HCT116 (cell line): ENCODE data around the gene SPINT2. TPM values are rescaled to one million over a fixed set of nuclear protein-coding genes. Genes with fewer than 3 reads are reported as not detected.

ENCODE experiments used
- ATAC-seq: fragments of 200-7000 bp; cut with Tn5 transposase; 2 replicates; pipeline ENCODE4 v1.9.1; 2020; ENCODE audit warnings: mild to moderate bottlenecking, moderate library complexity
- BruUV-seq: library from RNA; stranded (reverse); fragments of 400-500 nt; replicated peaks from 2 replicates; lab custom pipeline; 2021; lab: Mats Ljungman, UMichigan
- CTCF ChIA-PET: fragments of 300-600 bp; sonication (Branson Sonifier 250); formaldehyde crosslinking; loops from one replicate; lab custom pipeline; 2021; ENCODE audit warnings: antibody characterized with exemption; lab: Charles Lee
- POLR2A ChIA-PET: fragments of 300-600, 350-600 bp; sonication (Branson Sonifier 250); formaldehyde crosslinking; loops from one replicate; lab custom pipeline; 2021; ENCODE audit warnings: antibody characterized with exemption; lab: Charles Lee
- RAD21 ChIA-PET, 2 experiments: fragments of 300-600 bp; sonication (Branson Sonifier 250); formaldehyde crosslinking; loops; one replicate each; lab custom pipeline; 2023; ENCODE audit warnings: low total read pairs in 2 of 2; ENCODE audit not compliant: uncharacterized antibody in 2 of 2, unreplicated experiment in 2 of 2, low non-redundant PET in 1 of 2; lab: Charles Lee
- DNase-seq: peaks from one replicate; pipeline ENCODE4 v3.0.0-alpha.2; 2010; ENCODE audit warnings: low read depth, low spot score
- H2AFZ ChIP-seq: fragments of 200-600 bp; shearing (Covaris generic), sonication (generic); 2 replicates; pipeline ENCODE4 v1.6.1; 2017; ENCODE audit warnings: low read depth, mixed run types, mixed read lengths, antibody characterized with exemption, low read length; ENCODE audit not compliant: poor library complexity, severe bottlenecking
- H3K27ac ChIP-seq: 2 replicates; pipeline ENCODE4 v1.5.1; 2012; ENCODE audit warnings: low read depth, low read length
- H3K27me3 ChIP-seq: fragments of 200-600 bp; sonication (generic); 2 replicates; pipeline ENCODE4 v1.6.1; 2016; ENCODE audit warnings: mixed run types, low read length, mixed read lengths; ENCODE audit not compliant: insufficient read depth
- H3K36me3 ChIP-seq, 2 experiments: fragments of 200-500 bp in 1 of 2; fragments of 200-600 bp in 1 of 2; sonication (Bioruptor generic) in 1 of 2; sonication (generic) in 1 of 2; 2 replicates each; pipeline versions ENCODE4 v1.5.1 to v1.6.1; 2014 to 2016; ENCODE audit warnings: low read length in 2 of 2, inconsistent platforms in 1 of 2, mixed read lengths in 1 of 2, mixed run types in 1 of 2; ENCODE audit not compliant: insufficient read depth in 2 of 2, control insufficient read depth in 1 of 2
- H3K4me1 ChIP-seq, 2 experiments: fragments of 200-600 bp in 1 of 2; sonication (generic) in 1 of 2; 2 replicates each; pipeline versions ENCODE4 v1.5.1 to v1.6.1; 2012 to 2017; ENCODE audit warnings: low read length in 2 of 2, inconsistent platforms in 1 of 2, mild to moderate bottlenecking in 1 of 2, mixed read lengths in 1 of 2, mixed run types in 1 of 2, moderate library complexity in 1 of 2; ENCODE audit not compliant: insufficient read depth in 2 of 2, control insufficient read depth in 1 of 2
- H3K4me2 ChIP-seq: fragments of 200-600 bp; sonication (generic); 2 replicates; pipeline ENCODE4 v1.6.1; 2017; ENCODE audit warnings: mixed run types, low read length, mixed read lengths
- H3K4me3 ChIP-seq, 2 experiments: fragments of 200-600 bp in 1 of 2; sonication (generic) in 1 of 2; replicated peaks in 1 of 2; 2 replicates each; pipeline ENCODE4 v1.5.1; 2011 to 2016; ENCODE audit warnings: low read length in 2 of 2, control low read depth in 1 of 2, low read depth in 1 of 2, mild to moderate bottlenecking in 1 of 2, mixed read lengths in 1 of 2, mixed run types in 1 of 2
- H3K79me2 ChIP-seq: fragments of 200-600 bp; sonication (generic); 2 replicates; pipeline ENCODE4 v1.6.1; 2017; ENCODE audit warnings: mild to moderate bottlenecking, mixed run types, low read length, moderate library complexity, mixed read lengths; ENCODE audit not compliant: insufficient read depth
- H3K9ac ChIP-seq: fragments of 200-600 bp; sonication (generic); 2 replicates; pipeline ENCODE4 v1.6.1; 2016; ENCODE audit warnings: low read length, mixed read lengths
- H3K9me2 ChIP-seq: fragments of 200-600 bp; sonication (generic), shearing (Covaris generic); 2 replicates; pipeline ENCODE4 v1.6.1; 2017; ENCODE audit warnings: mixed run types, mild to moderate bottlenecking, moderate library complexity; ENCODE audit not compliant: insufficient read depth
- H3K9me3 ChIP-seq, 2 experiments: fragments of 200-500 bp in 1 of 2; fragments of 200-600 bp in 1 of 2; sonication (Bioruptor generic) in 1 of 2; sonication (generic) in 1 of 2; 2 replicates each; pipeline ENCODE4 v1.6.1; 2014 to 2017; ENCODE audit warnings: low read length in 2 of 2, mixed read lengths in 2 of 2, inconsistent platforms in 1 of 2, low read depth in 1 of 2, mild to moderate bottlenecking in 1 of 2, mixed run types in 1 of 2, moderate library complexity in 1 of 2; ENCODE audit not compliant: control insufficient read depth in 1 of 2, insufficient read depth in 1 of 2
- H4K20me1 ChIP-seq: fragments of 200-600 bp; sonication (generic), shearing (Covaris generic); 2 replicates; pipeline ENCODE4 v1.6.1; 2017; ENCODE audit warnings: mixed run types, mild to moderate bottlenecking, moderate library complexity; ENCODE audit not compliant: insufficient read depth
- EGR1 ChIP-seq: IDR thresholded peaks from 2 replicates; pipeline ENCODE4 v1.6.1; 2012; ENCODE audit warnings: low read depth
- EZH2 ChIP-seq: fragments of 200-600 bp; sonication (generic); IDR thresholded peaks from 2 replicates; pipeline ENCODE4 v1.6.1; 2017; ENCODE audit warnings: antibody characterized with exemption, mixed run types
- FOSL1 ChIP-seq: IDR thresholded peaks from 2 replicates; pipeline ENCODE4 v1.6.1; 2012; ENCODE audit warnings: low read depth
- JUND ChIP-seq: IDR thresholded peaks from 2 replicates; pipeline ENCODE4 v1.6.1; 2012
- POLR2A ChIP-seq: IDR thresholded peaks from 2 replicates; pipeline ENCODE4 v1.7.0; 2011; ENCODE audit warnings: borderline replicate concordance; ENCODE audit not compliant: insufficient read depth, insufficient read length; ENCODE audit errors: extremely low read depth
- POLR2AphosphoS5 ChIP-seq: IDR thresholded peaks from 2 replicates; pipeline ENCODE4 v1.6.1; 2011; ENCODE audit warnings: mild to moderate bottlenecking, low read depth, low read length, moderate library complexity
- SP1 ChIP-seq: IDR thresholded peaks from 2 replicates; pipeline ENCODE4 v1.6.1; 2012; ENCODE audit warnings: low read depth
- YY1 ChIP-seq: IDR thresholded peaks from 2 replicates; pipeline ENCODE4 v1.6.1; 2011; ENCODE audit warnings: low read length, low read depth, moderate library complexity, mild to moderate bottlenecking; ENCODE audit not compliant: insufficient replicate concordance; ENCODE audit errors: extremely low read depth
- intact Hi-C: fragments of 100-400 bp; cut with micrococcal nuclease; formaldehyde crosslinking; loops from 2 replicates; pipeline ENCODE4 v1.10.0; 2022
- total RNA-seq: library from RNA; stranded (reverse); gene quantifications from one replicate; pipeline ENCODE4 v1.2.1, GENCODE V29; 2021; ENCODE audit not compliant: unreplicated experiment
- TF ChIP-seq, protein P1 (sequence below): IDR thresholded peaks from 2 replicates; pipeline ENCODE4 v1.6.1; 2012
- TF ChIP-seq, protein P2 (sequence below): IDR thresholded peaks from 2 replicates; pipeline ENCODE4 v1.6.1; 2012; ENCODE audit warnings: low read depth

SPINT2 gene
- total RNA-seq, 1 experiment from 2014 or later: 500 TPM

DNA sequence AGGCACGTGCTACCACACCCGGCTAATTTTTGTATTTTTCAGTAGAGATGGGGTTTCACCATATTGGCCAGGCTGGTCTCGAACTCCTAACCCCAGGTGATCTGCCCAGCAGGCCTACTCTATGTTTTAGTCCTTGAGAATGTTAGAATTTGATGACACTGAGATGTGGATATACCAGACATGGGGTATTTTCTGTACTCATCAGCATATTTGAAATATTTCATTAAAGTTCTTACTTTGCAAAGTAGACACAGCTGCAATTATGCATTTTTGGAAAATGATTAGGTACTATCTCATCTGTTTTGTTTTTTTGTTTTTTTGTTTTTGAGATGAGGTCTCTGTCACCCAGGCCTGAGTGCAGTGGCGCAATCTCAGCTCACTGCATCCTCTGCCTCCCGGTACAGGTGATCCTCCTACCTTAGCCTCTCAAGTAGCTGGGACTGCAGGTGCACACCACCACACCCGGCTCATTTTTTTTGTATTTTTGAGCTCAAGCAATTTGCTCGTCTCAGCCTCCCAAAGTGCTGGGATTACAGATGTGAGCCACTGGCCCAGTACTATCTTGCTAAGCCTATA is 12.7 kb downstream of the SPINT2 start:
- no peak for DNase-seq
- BruUV-seq: no TSS peak
- no peak for ATAC-seq
- Histone ChIP-seq H3K4me1 (peaks cover 7 to 32% of the 10 kb centered on the region in 2 experiments; a peak in 3 of 4 replicates), H3K4me3 (no peak overlapping the region), H2AFZ (no peak overlapping the region), H3K27me3 (no peaks in the 10 kb centered on the region), H4K20me1 (peaks cover 15% of the 10 kb centered on the region; the same call in 1 of the 2 replicates), H3K9ac (no peak overlapping the region), H3K27ac (no peak overlapping the region), H3K4me2 (no peak overlapping the region), H3K79me2 (peaks cover 100% of the 10 kb centered on the region), H3K36me3 (peaks cover 6 to 27% of the 10 kb centered on the region in 2 experiments; a peak in 3 of 4 replicates), H3K9me3 (no peaks in the 10 kb centered on the region), H3K9me2 (no peaks in the 10 kb centered on the region)
- RAD21 ChIA-PET: interaction anchor here in 1 of 2 experiments (1.2 kb wide), 1 partner anchor 13 kb away, joined by 3 read pairs; the partner anchor contains the start of gene SPINT2
- no peak for TF ChIP-seq JUND
- TF ChIP-seq, protein P1, sequence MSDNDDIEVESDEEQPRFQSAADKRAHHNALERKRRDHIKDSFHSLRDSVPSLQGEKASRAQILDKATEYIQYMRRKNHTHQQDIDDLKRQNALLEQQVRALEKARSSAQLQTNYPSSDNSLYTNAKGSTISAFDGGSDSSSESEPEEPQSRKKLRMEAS: no peak
- no peak for TF ChIP-seq EGR1
- no peak for TF ChIP-seq POLR2AphosphoS5
- no peak for TF ChIP-seq POLR2A
- TF ChIP-seq YY1: no peak
- TF ChIP-seq FOSL1: no peak
- TF ChIP-seq, protein P2, sequence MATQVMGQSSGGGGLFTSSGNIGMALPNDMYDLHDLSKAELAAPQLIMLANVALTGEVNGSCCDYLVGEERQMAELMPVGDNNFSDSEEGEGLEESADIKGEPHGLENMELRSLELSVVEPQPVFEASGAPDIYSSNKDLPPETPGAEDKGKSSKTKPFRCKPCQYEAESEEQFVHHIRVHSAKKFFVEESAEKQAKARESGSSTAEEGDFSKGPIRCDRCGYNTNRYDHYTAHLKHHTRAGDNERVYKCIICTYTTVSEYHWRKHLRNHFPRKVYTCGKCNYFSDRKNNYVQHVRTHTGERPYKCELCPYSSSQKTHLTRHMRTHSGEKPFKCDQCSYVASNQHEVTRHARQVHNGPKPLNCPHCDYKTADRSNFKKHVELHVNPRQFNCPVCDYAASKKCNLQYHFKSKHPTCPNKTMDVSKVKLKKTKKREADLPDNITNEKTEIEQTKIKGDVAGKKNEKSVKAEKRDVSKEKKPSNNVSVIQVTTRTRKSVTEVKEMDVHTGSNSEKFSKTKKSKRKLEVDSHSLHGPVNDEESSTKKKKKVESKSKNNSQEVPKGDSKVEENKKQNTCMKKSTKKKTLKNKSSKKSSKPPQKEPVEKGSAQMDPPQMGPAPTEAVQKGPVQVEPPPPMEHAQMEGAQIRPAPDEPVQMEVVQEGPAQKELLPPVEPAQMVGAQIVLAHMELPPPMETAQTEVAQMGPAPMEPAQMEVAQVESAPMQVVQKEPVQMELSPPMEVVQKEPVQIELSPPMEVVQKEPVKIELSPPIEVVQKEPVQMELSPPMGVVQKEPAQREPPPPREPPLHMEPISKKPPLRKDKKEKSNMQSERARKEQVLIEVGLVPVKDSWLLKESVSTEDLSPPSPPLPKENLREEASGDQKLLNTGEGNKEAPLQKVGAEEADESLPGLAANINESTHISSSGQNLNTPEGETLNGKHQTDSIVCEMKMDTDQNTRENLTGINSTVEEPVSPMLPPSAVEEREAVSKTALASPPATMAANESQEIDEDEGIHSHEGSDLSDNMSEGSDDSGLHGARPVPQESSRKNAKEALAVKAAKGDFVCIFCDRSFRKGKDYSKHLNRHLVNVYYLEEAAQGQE: no peak
- no peak for TF ChIP-seq SP1
- TF ChIP-seq EZH2: no peak
- intact Hi-C loops: no loop called here
- CTCF ChIA-PET: interaction anchor here (1.2 kb wide), 1 partner anchor 33 kb away, joined by 3 read pairs; no protein-coding TSS in a partner anchor
- POLR2A ChIA-PET: interaction anchor here (1.5 to 1.7 kb wide), 2 partner anchors 13 to 27 kb away, joined by 3 to 4 read pairs; partner anchors contain the start of genes C19orf33 and SPINT2
